ENCODE results near the gene NBAS.

Gene NBAS

DNA sequence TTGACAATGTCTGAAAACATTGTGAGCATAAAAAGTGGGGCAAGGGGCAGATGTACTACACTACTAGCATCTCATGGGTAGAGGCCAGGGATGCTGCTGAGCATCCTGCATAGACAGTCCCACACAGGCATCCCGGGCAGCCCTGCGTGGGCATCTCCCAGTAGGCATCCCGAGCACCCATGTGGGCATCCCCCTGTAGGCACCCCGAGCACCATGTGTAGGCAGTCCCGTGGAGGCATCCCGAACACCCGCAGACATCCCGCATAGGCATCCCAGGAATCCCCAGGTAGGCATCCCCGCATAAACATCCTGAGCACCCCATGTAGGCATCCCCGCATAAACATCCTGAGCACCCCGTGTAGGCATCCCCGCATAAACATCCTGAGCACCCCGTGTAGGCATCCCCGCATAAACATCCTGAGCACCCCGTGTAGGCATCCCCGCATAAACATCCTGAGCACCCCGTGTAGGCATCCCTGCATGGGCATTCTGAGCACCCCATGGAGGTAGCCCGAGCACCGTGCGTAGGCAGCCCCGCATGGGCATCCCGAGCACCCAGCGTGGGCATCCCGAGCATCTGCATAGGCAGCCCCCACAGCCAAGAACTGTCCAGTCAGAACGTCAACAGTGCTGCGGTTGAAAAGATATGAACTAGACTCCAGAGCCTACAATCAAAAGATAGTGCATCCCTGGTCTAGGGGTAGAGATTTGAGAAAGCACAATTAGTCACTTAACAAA lies 273.5 kb downstream of the NBAS start:
- Histone ChIP-seq H3K27ac (ENCODE audit: low read depth, low read length) (no peak overlapping the region), H3K4me1 (ENCODE audit: control insufficient read depth, insufficient read depth, low read length, unreplicated experiment) (no peaks in the 10 kb centered on the region), H3K79me2 (ENCODE audit: control insufficient read depth, insufficient read depth, low read length, unreplicated experiment) (no peaks in the 10 kb centered on the region), H3K36me3 (ENCODE audit: insufficient read depth, low read length) (peaks cover 17% of the 10 kb centered on the region), H2AFZ (ENCODE audit: low read length, unreplicated experiment) (no peak overlapping the region), H3K4me3 (ENCODE audit: low read depth, low read length) (no peak overlapping the region), H3K27me3 (ENCODE audit: insufficient read depth, low read length) (no peaks in the 10 kb centered on the region)

GRCh38 chr2:15284614-15285013 lies 276.5 kb downstream of the NBAS start:
- Histone ChIP-seq H3K4me3 (ENCODE audit: low read depth, low read length) (no peak overlapping the region), H3K27ac (ENCODE audit: low read depth, low read length) (no peak overlapping the region)

DNA sequence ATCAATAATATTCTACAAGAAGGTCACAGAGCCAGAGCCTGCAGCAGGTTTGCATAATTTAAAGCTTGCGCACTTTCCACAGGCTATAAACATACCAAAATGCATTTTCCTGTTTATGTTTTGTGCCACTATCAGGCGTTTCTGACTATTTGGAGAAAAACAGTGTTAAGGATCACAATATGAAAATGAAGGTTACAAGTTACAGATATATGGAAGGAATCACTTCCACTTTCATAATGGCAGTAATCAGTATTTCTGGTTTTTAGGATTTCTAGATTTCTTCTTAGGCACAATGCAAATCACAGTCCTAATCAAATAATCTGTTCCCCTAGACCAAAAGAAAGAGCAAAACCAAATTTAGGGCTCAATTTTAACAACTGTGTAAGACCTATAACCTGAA lies 279.5 kb downstream of the NBAS start:
- H3K36me3 ChIP-seq (ENCODE audit: insufficient read depth, low read length), result peaks cover 6% of the 10 kb centered on the region; the same call in 1 of the 2 replicates
- H2AFZ ChIP-seq (ENCODE audit: low read length, unreplicated experiment), result no peak overlapping the region
- H3K27me3 ChIP-seq (ENCODE audit: insufficient read depth, low read length), result no peaks in the 10 kb centered on the region
- H3K79me2 ChIP-seq (ENCODE audit: control insufficient read depth, insufficient read depth, low read length, unreplicated experiment), result no peaks in the 10 kb centered on the region
- no peak overlapping the region for H3K27ac ChIP-seq (ENCODE audit: low read depth, low read length)
- no peaks in the 10 kb centered on the region for H3K4me1 ChIP-seq (ENCODE audit: control insufficient read depth, insufficient read depth, low read length, unreplicated experiment)
- H3K4me3 ChIP-seq (ENCODE audit: low read depth, low read length), result no peak overlapping the region

More at GRCh38 chr2:15284614-15285013, 276.5 kb downstream of the NBAS start:
- H2AFZ ChIP-seq (ENCODE audit: low read length, unreplicated experiment), result no peak overlapping the region
- no peaks in the 10 kb centered on the region for H3K4me1 ChIP-seq (ENCODE audit: control insufficient read depth, insufficient read depth, low read length, unreplicated experiment)
- peaks cover 10% of the 10 kb centered on the region; the same call in 1 of the 2 replicates for H3K36me3 ChIP-seq (ENCODE audit: insufficient read depth, low read length)
- H3K79me2 ChIP-seq (ENCODE audit: control insufficient read depth, insufficient read depth, low read length, unreplicated experiment), result no peaks in the 10 kb centered on the region
- H3K27me3 ChIP-seq (ENCODE audit: insufficient read depth, low read length), result no peaks in the 10 kb centered on the region

GRCh38 chr2:15279201-15279876 lies 281.8 kb downstream of the NBAS start:
- no peaks in the 10 kb centered on the region for H3K27me3 ChIP-seq (ENCODE audit: insufficient read depth, low read length)
- no peak overlapping the region for H3K27ac ChIP-seq (ENCODE audit: low read depth, low read length)
- no peaks in the 10 kb centered on the region for H3K4me1 ChIP-seq (ENCODE audit: control insufficient read depth, insufficient read depth, low read length, unreplicated experiment)
- no peak overlapping the region for H3K4me3 ChIP-seq (ENCODE audit: low read depth, low read length)
- H3K36me3 ChIP-seq (ENCODE audit: insufficient read depth, low read length), result peaks cover 5% of the 10 kb centered on the region; the same call in 1 of the 2 replicates
- no peak overlapping the region for H2AFZ ChIP-seq (ENCODE audit: low read length, unreplicated experiment)
- no peaks in the 10 kb centered on the region for H3K79me2 ChIP-seq (ENCODE audit: control insufficient read depth, insufficient read depth, low read length, unreplicated experiment)

GRCh38 chr2:15278296-15278695 lies 282.8 kb downstream of the NBAS start:
- no peak overlapping the region for H3K4me3 ChIP-seq (ENCODE audit: low read depth, low read length)
- no peak overlapping the region for H3K27ac ChIP-seq (ENCODE audit: low read depth, low read length)
- peaks cover 5% of the 10 kb centered on the region; the same call in 1 of the 2 replicates for H3K36me3 ChIP-seq (ENCODE audit: insufficient read depth, low read length)
- H3K27me3 ChIP-seq (ENCODE audit: insufficient read depth, low read length), result no peaks in the 10 kb centered on the region
- no peak overlapping the region for H2AFZ ChIP-seq (ENCODE audit: low read length, unreplicated experiment)
- no peaks in the 10 kb centered on the region for H3K4me1 ChIP-seq (ENCODE audit: control insufficient read depth, insufficient read depth, low read length, unreplicated experiment)
- no peaks in the 10 kb centered on the region for H3K79me2 ChIP-seq (ENCODE audit: control insufficient read depth, insufficient read depth, low read length, unreplicated experiment)

DNA sequence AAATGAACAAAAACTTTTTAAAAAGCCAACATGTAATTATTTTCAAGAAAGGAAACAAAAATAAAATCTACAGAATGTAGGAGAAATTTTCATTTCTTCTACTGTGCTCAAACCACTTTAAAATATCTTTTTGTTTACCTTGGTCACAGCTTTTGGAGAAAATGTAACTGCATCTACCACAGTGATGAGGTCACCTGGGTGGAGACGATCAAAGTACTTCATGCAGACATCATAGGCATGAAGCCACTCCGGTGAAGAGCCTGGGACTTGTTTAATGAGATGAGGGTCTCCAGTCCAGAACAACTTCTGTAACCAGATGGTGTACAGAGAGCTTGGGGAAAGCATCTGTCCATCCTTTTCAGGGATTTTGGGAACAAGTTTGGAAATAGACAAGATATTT lies 285.8 kb downstream of the NBAS start:
- Histone ChIP-seq H3K4me3 (ENCODE audit: low read depth, low read length) (no peak overlapping the region), H3K27me3 (ENCODE audit: insufficient read depth, low read length) (no peaks in the 10 kb centered on the region), H3K4me1 (ENCODE audit: control insufficient read depth, insufficient read depth, low read length, unreplicated experiment) (no peaks in the 10 kb centered on the region), H2AFZ (ENCODE audit: low read length, unreplicated experiment) (no peak overlapping the region), H3K36me3 (ENCODE audit: insufficient read depth, low read length) (peaks cover 7% of the 10 kb centered on the region; the same call in 1 of the 2 replicates), H3K27ac (ENCODE audit: low read depth, low read length) (no peak overlapping the region), H3K79me2 (ENCODE audit: control insufficient read depth, insufficient read depth, low read length, unreplicated experiment) (no peaks in the 10 kb centered on the region)

DNA sequence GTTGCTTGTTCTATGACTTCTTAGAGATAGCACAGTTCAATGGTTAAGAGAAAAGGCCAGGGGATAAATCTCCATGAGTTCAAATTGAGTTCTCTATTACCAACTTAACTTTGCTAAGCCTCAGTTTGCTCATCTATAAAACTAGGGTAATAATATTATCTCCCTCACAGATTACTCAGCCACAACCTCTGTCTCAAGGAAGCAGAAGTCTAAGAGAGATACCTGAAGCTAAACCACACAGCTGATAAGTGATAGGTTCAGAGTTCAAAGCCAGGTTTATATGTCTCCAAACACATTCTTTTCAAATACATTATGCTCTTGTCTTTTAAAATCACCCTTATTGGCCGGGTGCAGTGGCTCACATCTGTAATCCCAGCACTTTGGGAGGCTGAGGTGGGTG lies 287.7 kb downstream of the NBAS start:
- Histone ChIP-seq H3K4me3 (ENCODE audit: low read depth, low read length) (no peak overlapping the region), H3K79me2 (ENCODE audit: control insufficient read depth, insufficient read depth, low read length, unreplicated experiment) (no peaks in the 10 kb centered on the region), H3K27ac (ENCODE audit: low read depth, low read length) (no peak overlapping the region), H3K27me3 (ENCODE audit: insufficient read depth, low read length) (no peaks in the 10 kb centered on the region), H3K36me3 (ENCODE audit: insufficient read depth, low read length) (peaks cover 7% of the 10 kb centered on the region; the same call in 1 of the 2 replicates), H3K4me1 (ENCODE audit: control insufficient read depth, insufficient read depth, low read length, unreplicated experiment) (no peaks in the 10 kb centered on the region), H2AFZ (ENCODE audit: low read length, unreplicated experiment) (no peak overlapping the region)

- Histone ChIP-seq H3K27ac (ENCODE audit: low read depth, low read length) (no peak overlapping the region), H3K4me1 (ENCODE audit: control insufficient read depth, insufficient read depth, low read length, unreplicated experiment) (no peaks in the 10 kb centered on the region), H3K79me2 (ENCODE audit: control insufficient read depth, insufficient read depth, low read length, unreplicated experiment) (no peaks in the 10 kb centered on the region), H3K36me3 (ENCODE audit: insufficient read depth, low read length) (peaks cover 7% of the 10 kb centered on the region; the same call in 1 of the 2 replicates), H3K27me3 (ENCODE audit: insufficient read depth, low read length) (no peaks in the 10 kb centered on the region), H2AFZ (ENCODE audit: low read length, unreplicated experiment) (no peak overlapping the region), H3K4me3 (ENCODE audit: low read depth, low read length) (no peak overlapping the region)
Observed at GRCh38 chr2:15272942-15273341, 288.2 kb downstream of the NBAS start.

DNA sequence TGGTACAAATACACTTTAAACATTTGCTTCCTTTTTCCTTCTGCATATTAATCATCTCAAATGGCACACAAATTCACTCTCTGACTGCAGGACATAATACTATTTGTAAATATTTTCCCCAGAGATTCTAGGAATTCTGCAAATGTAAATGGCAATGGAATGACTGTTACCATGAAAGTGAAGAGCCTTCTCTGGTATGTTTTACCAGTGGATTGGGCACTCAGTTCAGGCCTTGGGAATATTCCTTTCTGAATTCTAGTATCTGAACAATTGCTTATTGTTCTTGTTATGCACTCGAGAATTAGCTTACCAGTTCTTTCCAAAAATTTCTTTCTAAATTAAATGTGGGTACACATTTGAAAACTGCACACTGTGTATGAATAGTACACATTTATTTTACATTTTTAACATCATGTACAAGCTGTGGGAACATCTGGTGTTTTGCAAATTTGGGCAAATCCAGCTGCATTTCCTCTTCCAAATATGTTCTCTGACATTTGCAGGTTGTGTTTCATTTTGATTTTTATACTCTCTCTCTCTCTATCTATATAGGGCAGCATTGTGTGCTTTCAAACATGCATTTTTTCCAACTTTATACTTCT lies 289.1 kb downstream of the NBAS start:
- peaks cover 7% of the 10 kb centered on the region; the same call in 1 of the 2 replicates for H3K36me3 ChIP-seq (ENCODE audit: insufficient read depth, low read length)

GRCh38 chr2:15271276-15271675 lies 289.9 kb downstream of the NBAS start:
- no peak overlapping the region for H3K4me3 ChIP-seq (ENCODE audit: low read depth, low read length)
- H3K27me3 ChIP-seq (ENCODE audit: insufficient read depth, low read length), result no peaks in the 10 kb centered on the region
- no peak overlapping the region for H3K27ac ChIP-seq (ENCODE audit: low read depth, low read length)
- no peaks in the 10 kb centered on the region for H3K79me2 ChIP-seq (ENCODE audit: control insufficient read depth, insufficient read depth, low read length, unreplicated experiment)
- no peak overlapping the region for H2AFZ ChIP-seq (ENCODE audit: low read length, unreplicated experiment)
- H3K36me3 ChIP-seq (ENCODE audit: insufficient read depth, low read length), result peaks cover 7% of the 10 kb centered on the region; the same call in 1 of the 2 replicates
- H3K4me1 ChIP-seq (ENCODE audit: control insufficient read depth, insufficient read depth, low read length, unreplicated experiment), result no peaks in the 10 kb centered on the region

More for the DNA sequence above, 289.1 kb downstream of the NBAS start:
- Histone ChIP-seq H3K79me2 (ENCODE audit: control insufficient read depth, insufficient read depth, low read length, unreplicated experiment) (no peaks in the 10 kb centered on the region), H3K27ac (ENCODE audit: low read depth, low read length) (no peak overlapping the region), H3K4me1 (ENCODE audit: control insufficient read depth, insufficient read depth, low read length, unreplicated experiment) (no peaks in the 10 kb centered on the region), H2AFZ (ENCODE audit: low read length, unreplicated experiment) (no peak overlapping the region), H3K27me3 (ENCODE audit: insufficient read depth, low read length) (no peaks in the 10 kb centered on the region), H3K4me3 (ENCODE audit: low read depth, low read length) (no peak overlapping the region)

All from ACC112 (cell line).